Ovary (tissue), 9 donors: ENCODE results near the gene MIF4GD. TPM values are rescaled to one million over a fixed set of nuclear protein-coding genes. Genes with fewer than 3 reads are reported as not detected.
A peak's percentile ranks its signal among the peaks of the same experiment; 100 is the strongest.
"Not testable (repeated sequence)": the region's sequence is repeated elsewhere in the genome, so short reads cannot be mapped to it uniquely, and the experiment has no call there.

Source experiments
- DNase-seq, 5 donors: peaks; one replicate each; pipeline ENCODE4 v3.0.0-alpha.2; 2019 to 2020
- H3K27ac ChIP-seq, 2 donors: fragments of 200-600 bp; one replicate each; pipeline versions ENCODE4 v1.5.1 to v1.8.0; 2019 to 2022
- H3K27me3 ChIP-seq: fragments of 200-600 bp; one replicate; pipeline ENCODE4 v1.8.0; 2022
- H3K36me3 ChIP-seq: fragments of 200-600 bp; sonication (generic); one replicate; pipeline ENCODE4 v1.5.1; 2019
- H3K4me1 ChIP-seq: one replicate; pipeline ENCODE4 v1.8.1; 2013; ENCODE audit warnings: mild to moderate bottlenecking, moderate library complexity; ENCODE audit not compliant: insufficient read depth
- H3K4me3 ChIP-seq: fragments of 200-600 bp; sonication (generic); one replicate; pipeline ENCODE4 v1.5.1; 2017
- H3K9me3 ChIP-seq, 2 donors: fragments of 200-600 bp in 1 of 2; sonication (generic) in 1 of 2; one replicate each; pipeline versions ENCODE4 v1.5.1 to v1.8.1; 2013 to 2019; ENCODE audit warnings: mild to moderate bottlenecking in 1 of 2, moderate library complexity in 1 of 2
- CTCF ChIP-seq, 3 donors: fragments of 450-650 bp in 2 of 3; fragments of 200-600 bp in 1 of 3; IDR thresholded peaks; one replicate each; pipeline versions ENCODE4 v1.5.1 to v1.8.0; 2016 to 2022; ENCODE audit warnings: antibody characterized with exemption in 3 of 3, mild to moderate bottlenecking in 1 of 3
- EP300 ChIP-seq: sonication (generic); formaldehyde crosslinking; IDR thresholded peaks from one replicate; pipeline ENCODE4 v1.6.1; 2017; ENCODE audit warnings: antibody characterized with exemption
- POLR2A ChIP-seq: fragments of 450-650 bp; IDR thresholded peaks from one replicate; pipeline ENCODE4 v1.6.1; 2017; ENCODE audit warnings: antibody characterized with exemption, mild to moderate bottlenecking, moderate library complexity
- WGBS, 3 donors: extraction: QIAGEN DNeasy Blood & Tissue Kit in 1 of 3; methylation state at CpG; one replicate each; pipeline versions ENCODE4 v1.1.5 to v1.1.7; 2013 to 2017; 5-methylcytosine and 5-hydroxymethylcytosine counted together
- intact Hi-C, 4 donors: fragments of 100-400 bp; cut with DNase I; formaldehyde crosslinking; loops; one replicate each; pipeline versions ENCODE4 v1.11.0 to v1.15.1; 2022 to 2023
- polyA plus RNA-seq, 2 donors: library from polyadenylated mRNA; stranded (reverse); fragments of 200-250 nt in 1 of 2; fragments of 350-450 nt in 1 of 2; fragmentation: Illumina TruSeq in 1 of 2; extraction: RNeasy Lipid Tissue Mini Kit (QIAGEN cat#74804) in 1 of 2; gene quantifications; one replicate each; pipeline ENCODE4 v1.2.3, GENCODE V29; 2013 to 2014
- total RNA-seq, 7 donors: library from RNA; depleted of rRNA in 2 of 7; stranded (reverse); fragments of >200 nt in 2 of 7; fragmentation: NEBNext Ultra II Directional in 3 of 7; extraction: Animal tissue kit (Norgen Biotek cat#: 25700) in 3 of 7; gene quantifications; one replicate each; pipeline versions ENCODE4 v1.1.0 to v1.2.4, GENCODE V29; 2016 to 2023
- donor health status: DM: no; HTN: no; CAD: no; lungs with moderate emphysema.
- donor health status: DM: no; HTN: no; CAD: no.
- donor health status: Bipolar disorder and iron deficiency.
- donor health status: DM: yes; HTN: yes; CAD: no.
- donor health status: DM: no; HTN: no; CAD: no.
- donor health status: DM: yes; HTN: yes; CAD: no.

MIF4GD gene
- total and polyA plus RNA-seq, 9 donors: 11.8 to 20.3 (median 15.6) TPM

GRCh38 chr17:75263055-75263454, 8.0 kb downstream of the MIF4GD start:
- no peak for DNase-seq
- TF ChIP-seq CTCF (IDR thresholded peaks at IDR 0.05) (no peak), POLR2A (no peak), EP300 (no peak)
- no peaks in the 10 kb centered on the region for H3K9me3 ChIP-seq
- no peak overlapping the region for H3K4me3 ChIP-seq
- peaks cover 6% of the 10 kb centered on the region for H3K4me1 ChIP-seq
- H3K27ac ChIP-seq: no peak overlapping the region
- WGBS, 3 donors: 92 to 95% (median 95%) methylated on average over 4 of the region's 4 CpGs
- H3K36me3 ChIP-seq: no peaks in the 10 kb centered on the region
- no peaks in the 10 kb centered on the region for H3K27me3 ChIP-seq
- intact Hi-C loops: no loop called here

DNA sequence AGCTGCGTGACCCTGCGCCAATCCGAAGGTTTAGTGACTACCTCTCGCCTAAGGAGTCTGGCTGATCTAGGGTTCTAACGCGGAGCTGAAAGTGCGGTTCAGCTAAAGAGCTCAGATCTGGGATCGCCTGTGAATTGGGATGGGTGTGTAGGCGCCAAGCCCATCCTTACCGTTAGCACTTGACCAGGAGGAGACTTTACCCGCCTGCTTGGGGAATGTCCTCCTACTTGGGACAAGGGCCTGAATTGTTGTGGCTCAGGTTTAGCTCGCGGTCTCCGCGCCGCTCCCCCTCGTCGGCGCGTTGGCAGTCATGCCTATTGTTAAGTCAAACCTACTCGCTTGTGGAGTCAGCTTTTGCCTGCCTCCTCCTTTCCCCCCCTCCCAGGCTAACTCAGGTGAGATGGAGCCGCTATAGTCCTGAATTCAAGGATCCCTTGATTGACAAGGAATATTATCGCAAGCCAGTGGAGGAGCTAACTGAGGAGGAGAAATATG, 8.9 kb downstream of the MIF4GD start:
- no peaks in the 10 kb centered on the region for H3K36me3 ChIP-seq
- 1 to 2% (median 1%) methylated on average over 23 of the region's 23 CpGs for WGBS, 3 donors

DNA sequence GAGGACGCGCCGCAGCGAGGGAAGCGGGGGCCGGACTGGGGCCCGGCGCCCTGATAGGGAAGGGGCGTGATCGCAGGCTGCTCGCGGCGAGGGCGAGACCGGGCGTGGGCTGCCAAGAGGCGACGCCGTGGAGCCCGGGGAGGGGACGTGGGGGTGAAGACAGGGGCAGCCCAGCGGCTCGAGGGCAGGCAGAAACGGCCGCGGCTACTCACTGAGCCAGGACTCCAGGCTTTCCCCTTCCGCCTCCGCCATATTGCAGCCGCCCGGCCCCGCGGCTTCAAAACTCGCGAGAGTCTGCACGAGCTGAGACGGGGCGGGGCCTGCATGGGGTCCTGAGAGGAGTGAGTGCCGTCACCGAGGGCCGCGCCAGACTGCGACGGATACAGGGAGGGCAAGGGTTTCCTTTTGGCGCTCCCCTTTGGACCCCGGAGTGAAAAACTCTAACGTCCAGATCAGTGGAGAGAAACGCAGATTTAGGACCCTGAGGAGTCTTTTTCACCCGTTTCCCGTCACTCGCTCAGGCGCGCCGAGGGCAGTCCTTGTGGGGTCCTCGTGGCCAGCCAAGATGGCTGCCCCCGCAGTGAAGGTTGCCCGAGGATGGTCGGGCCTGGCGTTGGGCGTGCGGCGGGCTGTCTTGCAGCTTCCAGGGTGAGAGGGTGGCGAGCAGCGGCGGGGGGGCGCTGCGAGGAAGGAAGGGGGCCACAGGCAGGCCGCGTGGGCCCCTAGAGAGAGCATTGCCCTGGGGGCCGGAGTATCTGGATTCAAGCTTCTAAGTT, 9.5 kb downstream of the MIF4GD start, which contains the start of the genes GGA3 and MRPS7:
GGA3 (minus strand) TSS at position 271 of the 776 bp plus-strand sequence; CDS start at position 252, 19 bp downstream.
MRPS7 (plus strand) TSS at position 544 of the 776 bp plus-strand sequence; CDS start at position 566, 22 bp downstream.
- TF ChIP-seq POLR2A (peak; percentile 52), EP300 (no peak), CTCF (IDR thresholded peaks at IDR 0.05) (peak in 1 of 3 donors; percentile 22)
- Histone ChIP-seq H3K27ac (peak within 1 kb of the TSS; percentile 94 to 98), H3K4me1 (peaks cover 6% of the 10 kb centered on the region), H3K36me3 (no peaks in the 10 kb centered on the region), H3K9me3 (no peaks in the 10 kb centered on the region), H3K27me3 (no peaks in the 10 kb centered on the region), H3K4me3 (peak within 1 kb of the TSS; percentile 91)
- intact Hi-C loops: no loop called here
- WGBS, 3 donors: 0 to 1% (median 0%) methylated on average over 44 to 67 of the region's 69 CpGs
- DNase-seq: peak; percentile 95 to 97 (median 96)

More for the DNA sequence above, 8.9 kb downstream of the MIF4GD start:
- no peaks in the 10 kb centered on the region for H3K9me3 ChIP-seq
- peak overlapping the region; percentile 91 for H3K4me3 ChIP-seq
- intact Hi-C loops: no loop called here
- no peak for DNase-seq
- peak overlapping the region; percentile 94 to 98 for H3K27ac ChIP-seq
- no peaks in the 10 kb centered on the region for H3K27me3 ChIP-seq
- TF ChIP-seq EP300 (no peak), CTCF (IDR thresholded peaks at IDR 0.05) (no peak), POLR2A (no peak)
- peaks cover 6% of the 10 kb centered on the region for H3K4me1 ChIP-seq

- no peaks in the 10 kb centered on the region for H3K27me3 ChIP-seq
- no peak for TF ChIP-seq POLR2A
- no peak for TF ChIP-seq EP300
- no peak for TF ChIP-seq CTCF (IDR thresholded peaks at IDR 0.05)
- 1 to 3% (median 1%) methylated on average over 25 to 31 of the region's 31 CpGs for WGBS, 3 donors
- H3K4me3 ChIP-seq: peak overlapping the region; percentile 91
- DNase-seq: no peak
- no peaks in the 10 kb centered on the region for H3K36me3 ChIP-seq
- H3K4me1 ChIP-seq: peaks cover 6% of the 10 kb centered on the region
- intact Hi-C loops: no loop called here
- H3K27ac ChIP-seq: peak overlapping the region; percentile 94 to 98
- no peaks in the 10 kb centered on the region for H3K9me3 ChIP-seq
These were observed 10.2 kb downstream of the MIF4GD start for GRCh38 chr17:75260641-75261335.

GRCh38 chr17:75257228-75257627, 13.8 kb downstream of the MIF4GD start:
- H3K27ac ChIP-seq, H3K4me3 ChIP-seq, H3K9me3 ChIP-seq, H3K27me3 ChIP-seq, DNase-seq, intact Hi-C loops, H3K36me3 ChIP-seq, H3K4me1 ChIP-seq: not testable (repeated sequence)
- 45 to 60% (median 49%) methylated on average over 2 of the region's 2 CpGs for WGBS, 3 donors

GRCh38 chr17:75255954-75256698, 14.9 kb downstream of the MIF4GD start:
- H3K4me1 ChIP-seq, H3K27ac ChIP-seq, intact Hi-C loops, H3K36me3 ChIP-seq, H3K27me3 ChIP-seq, DNase-seq, H3K9me3 ChIP-seq, H3K4me3 ChIP-seq: not testable (repeated sequence)
- 57 to 64% (median 60%) methylated on average over 10 to 11 of the region's 11 CpGs for WGBS, 3 donors
